Endothelial cell of umbilical vein (primary cell): Measurements from ENCODE around the gene CDRT15. TPM values are rescaled to one million over a fixed set of nuclear protein-coding genes. Genes with fewer than 3 reads are reported as not detected.

Experiments used
- BruUV-seq: library from RNA; stranded (reverse); fragments of 400-500 nt; replicated peaks from 2 replicates; lab custom pipeline; 2021; lab: Mats Ljungman, UMichigan
- CTCF ChIA-PET: fragments of 300-600, 350-600 bp; sonication (Branson Sonifier 250); formaldehyde crosslinking; loops from one replicate; lab custom pipeline; 2021; ENCODE audit warnings: antibody characterized with exemption, inconsistent platforms; lab: Charles Lee
- POLR2A ChIA-PET: fragments of 300-600, 350-600 bp; sonication (Branson Sonifier 250); formaldehyde crosslinking; loops from one replicate; lab custom pipeline; 2021; ENCODE audit warnings: antibody characterized with exemption, inconsistent platforms; lab: Charles Lee
- DNase-seq: peaks from one replicate; pipeline ENCODE4 v3.0.0-alpha.2; 2011; ENCODE audit warnings: low read depth, low spot score
- FAIRE-seq: peaks from 2 replicates; lab custom pipeline; 2011; peaks lifted over from hg19 to GRCh38; lab: Jason Lieb, UNC
- H2AFZ ChIP-seq: 2 replicates; pipeline ENCODE4 v1.6.0; 2012; ENCODE audit warnings: low read depth, low read length, control low read depth, inconsistent platforms
- H3K27ac ChIP-seq: 2 replicates; pipeline ENCODE4 v1.5.1; 2011; ENCODE audit warnings: low read depth, mild to moderate bottlenecking, control low read depth, low read length, moderate library complexity; ENCODE audit not compliant: insufficient read depth
- H3K27me3 ChIP-seq, 2 experiments: 2 replicates each; pipeline versions ENCODE4 v1.6.0 to v1.6.1; 2011; ENCODE audit warnings: low read length in 2 of 2, mixed read lengths in 1 of 2; ENCODE audit not compliant: control insufficient read depth in 2 of 2, insufficient read depth in 2 of 2
- H3K36me3 ChIP-seq, 2 experiments: 2 replicates in 1 of 2; 3 replicates in 1 of 2; pipeline ENCODE4 v1.5.1; 2011; ENCODE audit warnings: low read length in 2 of 2, mild to moderate bottlenecking in 1 of 2, moderate library complexity in 1 of 2; ENCODE audit not compliant: control insufficient read depth in 2 of 2, insufficient read depth in 2 of 2; ENCODE audit errors: extremely low read depth in 1 of 2
- H3K4me1 ChIP-seq: 3 replicates; pipeline ENCODE4 v1.5.1; 2011; ENCODE audit warnings: mild to moderate bottlenecking, low read length; ENCODE audit not compliant: control insufficient read depth, insufficient read depth; ENCODE audit errors: extremely low read depth
- H3K4me2 ChIP-seq: 2 replicates; pipeline ENCODE4 v1.6.1; 2011; ENCODE audit warnings: low read length, control low read depth, mixed read lengths; ENCODE audit not compliant: insufficient read depth
- H3K4me3 ChIP-seq, 3 experiments: fragments of 200-600 bp in 1 of 3; sonication (generic), shearing (Covaris generic) in 1 of 3; replicated peaks in 1 of 3; 2 replicates each; pipeline ENCODE4 v1.5.1; 2011 to 2016; ENCODE audit warnings: control low read depth in 3 of 3, low read length in 3 of 3, mild to moderate bottlenecking in 2 of 3, inconsistent platforms in 1 of 3, low read depth in 1 of 3, moderate library complexity in 1 of 3; ENCODE audit not compliant: insufficient read depth in 1 of 3
- H3K79me2 ChIP-seq: 2 replicates; pipeline ENCODE4 v1.6.0; 2012; ENCODE audit warnings: low read length, inconsistent platforms; ENCODE audit not compliant: control insufficient read depth, insufficient read depth
- H3K9ac ChIP-seq: replicated peaks from 2 replicates; pipeline ENCODE3; 2011; ENCODE audit warnings: low read length, control low read depth; ENCODE audit not compliant: insufficient read depth; ENCODE audit errors: extremely low read depth
- H3K9me1 ChIP-seq: replicated peaks from 3 replicates; pipeline ENCODE4 v1.6.0; 2011; ENCODE audit warnings: mild to moderate bottlenecking, low read length; ENCODE audit not compliant: control insufficient read depth, insufficient read depth; ENCODE audit errors: extremely low read depth
- H3K9me3 ChIP-seq: replicated peaks from 2 replicates; pipeline ENCODE4 v1.5.1; 2012; ENCODE audit warnings: low read length, inconsistent platforms; ENCODE audit not compliant: control insufficient read depth, insufficient read depth
- H4K20me1 ChIP-seq: replicated peaks from 2 replicates; pipeline ENCODE3; 2011; ENCODE audit warnings: mild to moderate bottlenecking, low read length; ENCODE audit not compliant: control insufficient read depth, insufficient read depth; ENCODE audit errors: extremely low read depth
- EZH2 ChIP-seq: IDR thresholded peaks from 2 replicates; pipeline ENCODE4 v1.6.1; 2012; ENCODE audit warnings: borderline replicate concordance, low read depth, mild to moderate bottlenecking, moderate library complexity, low read length, inconsistent platforms; ENCODE audit not compliant: severe bottlenecking
- FOS ChIP-seq: IDR thresholded peaks from 2 replicates; pipeline ENCODE4 v1.6.1; 2011; ENCODE audit warnings: mild to moderate bottlenecking, low read length, moderate library complexity, borderline replicate concordance; ENCODE audit not compliant: insufficient read depth
- GATA2 ChIP-seq: IDR thresholded peaks from 2 replicates; pipeline ENCODE4 v1.7.0; 2011; ENCODE audit warnings: low read depth, mild to moderate bottlenecking, moderate library complexity, mixed read lengths, low read length; ENCODE audit not compliant: insufficient read length, insufficient read depth
- JUN ChIP-seq: IDR thresholded peaks from 2 replicates; pipeline ENCODE4 v1.6.1; 2011; ENCODE audit warnings: borderline replicate concordance, low read depth; ENCODE audit not compliant: insufficient read length, insufficient read depth
- MAX ChIP-seq: IDR thresholded peaks from 2 replicates; pipeline ENCODE4 v1.6.1; 2011; ENCODE audit not compliant: insufficient read depth, insufficient read length
- MYC ChIP-seq: IDR thresholded peaks from one replicate; pipeline ENCODE4 v1.6.1; 2011; ENCODE audit warnings: mild to moderate bottlenecking, low read depth, low read length
- POLR2A ChIP-seq: IDR thresholded peaks from 2 replicates; pipeline ENCODE4 v1.6.1; 2012; ENCODE audit warnings: low read depth, mild to moderate bottlenecking, control low read depth, low read length
- POLR2AphosphoS5 ChIP-seq: IDR thresholded peaks from 2 replicates; pipeline ENCODE4 v1.6.1; 2012; ENCODE audit warnings: low read depth, mild to moderate bottlenecking, control low read depth, low read length, moderate library complexity; ENCODE audit not compliant: insufficient read depth
- dilution Hi-C: fragments of 300-500 bp; cut with MboI; formaldehyde crosslinking; loops from one replicate; pipeline ENCODE4 v1.15.0; 2019; ENCODE audit warnings: low sequenced_read_pairs; ENCODE audit not compliant: extremely low pct_ligation_motif_present
- intact Hi-C: fragments of 100-400 bp; cut with micrococcal nuclease; formaldehyde crosslinking; loops from one replicate; pipeline ENCODE4 v1.10.0; 2022
- polyA plus RNA-seq, 4 experiments: library from polyadenylated mRNA; depleted of rRNA in 3 of 4; stranded (reverse) in 3 of 4; unstranded in 1 of 4; fragments of >200 nt; gene quantifications; 2 replicates each; pipeline versions ENCODE4 v1.2.1 to v1.2.3, GENCODE V29; 2011 to 2012; ENCODE audit warnings: missing spikeins in 1 of 4
- total RNA-seq: library from RNA; stranded (reverse); gene quantifications from 2 replicates; pipeline ENCODE4 v1.2.3, GENCODE V29; 2021
- TF ChIP-seq, protein P1 (sequence below), 2 donors: IDR thresholded peaks; 1 replicate in 1 of 2; 2 replicates in 1 of 2; pipeline ENCODE4 v1.5.1; 2011; ENCODE audit warnings: low read length in 2 of 2, mild to moderate bottlenecking in 2 of 2, moderate library complexity in 2 of 2, control low read depth in 1 of 2, inconsistent platforms in 1 of 2, low read depth in 1 of 2; ENCODE audit not compliant: insufficient read depth in 1 of 2; ENCODE audit errors: extremely low read depth in 1 of 2

CDRT15 gene
- total and polyA plus RNA-seq, 2 donors (not counting 3 experiments of a cell fraction or from before 2014, with no cell fraction given) = not detected

- BruUV-seq = no TSS peak
- no peaks in the 10 kb centered on the region for H3K79me2 ChIP-seq
- no peaks in the 10 kb centered on the region for H3K27me3 ChIP-seq
- POLR2A ChIA-PET = no interaction called here
- no peaks in the 10 kb centered on the region for H3K9me1 ChIP-seq
- dilution Hi-C loops (no loop called here), intact Hi-C loops (no loop called here)
- no peaks in the 10 kb centered on the region for H3K9me3 ChIP-seq
- no peak overlapping the region for H3K4me3 ChIP-seq
- H3K27ac ChIP-seq = no peak overlapping the region
- no peak overlapping the region for H3K4me2 ChIP-seq
- H4K20me1 ChIP-seq = no peaks in the 10 kb centered on the region
- H2AFZ ChIP-seq = no peak overlapping the region
- no peak for DNase-seq
- H3K9ac ChIP-seq = no peak overlapping the region
- FAIRE-seq = no peak
- TF ChIP-seq POLR2A (no peak), MYC (no peak), EZH2 (no peak), POLR2AphosphoS5 (no peak), FOS (no peak), JUN (no peak), MAX (no peak), GATA2 (no peak)
- TF ChIP-seq, protein P1, sequence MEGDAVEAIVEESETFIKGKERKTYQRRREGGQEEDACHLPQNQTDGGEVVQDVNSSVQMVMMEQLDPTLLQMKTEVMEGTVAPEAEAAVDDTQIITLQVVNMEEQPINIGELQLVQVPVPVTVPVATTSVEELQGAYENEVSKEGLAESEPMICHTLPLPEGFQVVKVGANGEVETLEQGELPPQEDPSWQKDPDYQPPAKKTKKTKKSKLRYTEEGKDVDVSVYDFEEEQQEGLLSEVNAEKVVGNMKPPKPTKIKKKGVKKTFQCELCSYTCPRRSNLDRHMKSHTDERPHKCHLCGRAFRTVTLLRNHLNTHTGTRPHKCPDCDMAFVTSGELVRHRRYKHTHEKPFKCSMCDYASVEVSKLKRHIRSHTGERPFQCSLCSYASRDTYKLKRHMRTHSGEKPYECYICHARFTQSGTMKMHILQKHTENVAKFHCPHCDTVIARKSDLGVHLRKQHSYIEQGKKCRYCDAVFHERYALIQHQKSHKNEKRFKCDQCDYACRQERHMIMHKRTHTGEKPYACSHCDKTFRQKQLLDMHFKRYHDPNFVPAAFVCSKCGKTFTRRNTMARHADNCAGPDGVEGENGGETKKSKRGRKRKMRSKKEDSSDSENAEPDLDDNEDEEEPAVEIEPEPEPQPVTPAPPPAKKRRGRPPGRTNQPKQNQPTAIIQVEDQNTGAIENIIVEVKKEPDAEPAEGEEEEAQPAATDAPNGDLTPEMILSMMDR (IDR thresholded peaks at IDR 0.05; ENCODE audit: extremely low read depth in 1 of 2, insufficient read depth in 1 of 2, low read depth in 1 of 2, low read length in 2 of 2) = no peak
- CTCF ChIA-PET = no interaction called here
- H3K4me1 ChIP-seq = no peaks in the 10 kb centered on the region
- H3K36me3 ChIP-seq = no peaks in the 10 kb centered on the region
Measured at GRCh38 chr17:14227052-14227451, 9.6 kb downstream of the CDRT15 start.
